Measurements from ENCODE around the gene ELP5.

The ELP5 gene

GRCh38 chr17:7258731-7259554 is 6.9 kb downstream of the ELP5 start:
- peak; percentile 92 for DNase-seq (ENCODE audit: low read depth)
- TF ChIP-seq, protein P1, sequence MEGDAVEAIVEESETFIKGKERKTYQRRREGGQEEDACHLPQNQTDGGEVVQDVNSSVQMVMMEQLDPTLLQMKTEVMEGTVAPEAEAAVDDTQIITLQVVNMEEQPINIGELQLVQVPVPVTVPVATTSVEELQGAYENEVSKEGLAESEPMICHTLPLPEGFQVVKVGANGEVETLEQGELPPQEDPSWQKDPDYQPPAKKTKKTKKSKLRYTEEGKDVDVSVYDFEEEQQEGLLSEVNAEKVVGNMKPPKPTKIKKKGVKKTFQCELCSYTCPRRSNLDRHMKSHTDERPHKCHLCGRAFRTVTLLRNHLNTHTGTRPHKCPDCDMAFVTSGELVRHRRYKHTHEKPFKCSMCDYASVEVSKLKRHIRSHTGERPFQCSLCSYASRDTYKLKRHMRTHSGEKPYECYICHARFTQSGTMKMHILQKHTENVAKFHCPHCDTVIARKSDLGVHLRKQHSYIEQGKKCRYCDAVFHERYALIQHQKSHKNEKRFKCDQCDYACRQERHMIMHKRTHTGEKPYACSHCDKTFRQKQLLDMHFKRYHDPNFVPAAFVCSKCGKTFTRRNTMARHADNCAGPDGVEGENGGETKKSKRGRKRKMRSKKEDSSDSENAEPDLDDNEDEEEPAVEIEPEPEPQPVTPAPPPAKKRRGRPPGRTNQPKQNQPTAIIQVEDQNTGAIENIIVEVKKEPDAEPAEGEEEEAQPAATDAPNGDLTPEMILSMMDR (IDR thresholded peaks at IDR 0.05; ENCODE audit: insufficient read depth, low read depth, low read length, missing control alignments), result no peak
- no peak overlapping the region for H3K4me3 ChIP-seq (ENCODE audit: low read length)

DNA sequence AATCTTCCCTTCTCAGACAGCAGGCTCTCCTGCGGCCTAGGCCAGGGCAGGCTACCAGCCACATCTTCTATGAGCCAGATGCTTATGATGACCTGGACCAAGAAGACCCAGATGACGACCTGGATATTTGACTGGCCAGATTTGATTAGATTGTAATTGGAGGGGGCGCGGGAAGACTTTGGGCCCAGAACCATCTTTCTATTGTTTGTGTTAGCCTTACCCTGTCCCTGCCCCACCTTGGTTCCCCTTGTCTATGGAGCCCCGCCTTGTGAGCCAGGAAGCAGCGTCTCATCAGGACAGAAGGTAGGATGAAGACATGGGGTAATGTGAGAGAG is 7.5 kb downstream of the ELP5 start:
- no peak for DNase-seq (ENCODE audit: low read depth)
- no peak overlapping the region for H3K4me3 ChIP-seq (ENCODE audit: low read length)

GRCh38 chr17:7260151-7260550 is 8.1 kb downstream of the ELP5 start:
- DNase-seq (ENCODE audit: low read depth), result no peak
- H3K4me3 ChIP-seq (ENCODE audit: low read length), result peak overlapping the region; percentile 55
- TF ChIP-seq, protein P1 (IDR thresholded peaks at IDR 0.05; ENCODE audit: insufficient read depth, low read depth, low read length, missing control alignments), result no peak

More for the DNA sequence above, 7.5 kb downstream of the ELP5 start:
- TF ChIP-seq, protein P1 (IDR thresholded peaks at IDR 0.05; ENCODE audit: insufficient read depth, low read depth, low read length, missing control alignments), result no peak

- TF ChIP-seq, protein P1 (IDR thresholded peaks at IDR 0.05; ENCODE audit: insufficient read depth, low read depth, low read length, missing control alignments), result no peak
- H3K4me3 ChIP-seq (ENCODE audit: low read length), result peak overlapping the region; percentile 55
- DNase-seq (ENCODE audit: low read depth), result peak; percentile 66
Observed at GRCh38 chr17:7260651-7261378, 8.8 kb downstream of the ELP5 start.

DNA sequence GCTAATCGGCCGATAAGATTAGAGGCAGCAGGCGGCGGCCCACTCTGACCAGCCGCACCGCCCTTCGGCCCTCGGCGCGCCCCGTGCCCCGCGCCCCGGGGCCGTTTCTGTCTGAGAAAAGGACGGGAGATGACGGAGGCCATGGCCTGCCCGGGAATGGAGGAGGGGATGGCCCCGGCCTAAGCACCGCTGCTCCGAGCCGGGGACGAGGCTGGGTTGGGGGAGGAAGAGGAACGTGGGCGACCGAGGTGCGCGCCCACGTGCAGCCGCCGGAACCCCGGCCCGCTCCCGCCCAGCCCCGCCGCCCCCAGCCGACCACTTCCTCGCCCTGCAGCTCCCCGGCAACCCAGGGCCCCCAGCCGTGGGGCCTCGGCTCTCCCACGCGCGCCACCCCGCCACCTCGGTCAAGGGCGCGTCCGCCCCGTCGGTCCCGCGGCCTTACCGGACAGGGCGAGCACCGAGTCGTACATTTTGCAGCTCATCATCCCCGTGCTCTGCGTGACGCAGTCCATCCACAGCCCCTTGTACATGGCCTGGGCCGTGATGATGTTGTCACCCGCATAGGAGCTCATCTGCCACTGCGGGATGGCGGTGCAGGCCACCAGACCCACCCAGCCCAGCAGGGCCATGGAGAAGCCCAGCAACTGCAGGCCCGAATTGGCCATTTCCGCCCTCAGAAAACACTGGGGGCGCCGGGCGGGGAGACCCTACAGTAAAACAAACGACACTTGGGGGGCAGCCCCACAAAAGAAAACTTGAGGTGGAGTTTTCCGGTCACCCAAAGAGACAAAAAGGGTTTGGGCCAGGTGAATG is 9.6 kb downstream of the ELP5 start:
- TF ChIP-seq, protein P1 (IDR thresholded peaks at IDR 0.05; ENCODE audit: insufficient read depth, low read depth, low read length, missing control alignments), result no peak
- no peak for DNase-seq (ENCODE audit: low read depth)

DNA sequence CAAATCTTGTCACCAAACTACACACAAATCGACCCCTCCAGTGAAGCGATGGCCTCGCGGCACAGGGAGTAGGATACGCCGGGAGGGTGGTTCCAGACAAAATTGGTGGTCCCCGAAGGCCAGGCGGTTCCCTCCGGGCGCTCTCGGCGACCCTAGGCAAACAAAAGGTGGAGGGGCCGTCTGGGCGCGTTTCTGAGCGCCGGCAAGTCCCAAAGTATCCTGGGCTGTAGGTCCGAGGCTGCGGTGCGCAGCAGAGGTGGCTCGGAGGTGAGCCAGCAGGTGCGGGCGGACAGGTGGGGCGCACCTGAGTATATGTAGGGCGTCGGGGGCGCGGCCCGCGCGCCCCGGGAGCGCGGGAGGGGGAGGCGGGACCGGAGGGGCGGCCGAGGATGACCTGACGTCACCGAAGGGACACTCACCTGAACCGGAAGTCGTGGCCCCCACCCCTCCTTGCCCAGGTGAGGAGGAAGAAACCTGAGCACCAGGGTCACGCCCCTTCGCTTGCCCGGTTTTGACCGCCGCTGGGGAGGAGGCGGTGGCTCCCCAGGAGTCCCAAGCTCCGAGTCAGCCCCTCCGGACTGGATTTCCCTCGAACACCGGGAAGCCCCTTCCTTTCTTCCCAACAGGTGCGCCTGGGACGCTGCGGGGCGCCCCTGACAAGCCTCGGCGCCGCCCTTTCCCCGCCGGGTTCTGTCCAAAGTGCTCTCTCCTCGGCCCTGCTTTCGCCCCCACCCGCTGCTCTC is 10.3 kb downstream of the ELP5 start, which contains the start of gene CLDN7:
TSS of gene CLDN7 (minus strand) at position 287 of the 743 bp plus-strand sequence. CDS start 435 bp downstream, outside the sequence.
- H3K4me3 ChIP-seq (ENCODE audit: low read length), result peak within 1 kb of the TSS; percentile 55
- TF ChIP-seq, protein P1 (IDR thresholded peaks at IDR 0.05; ENCODE audit: insufficient read depth, low read depth, low read length, missing control alignments), result no peak
- DNase-seq (ENCODE audit: low read depth), result peak; percentile 71

More for the DNA sequence above, 9.6 kb downstream of the ELP5 start:
- peak overlapping the region; percentile 55 for H3K4me3 ChIP-seq (ENCODE audit: low read length)

Measured in epithelial cell of esophagus (primary cell).